GM12891 (cell line): ENCODE measurements around the gene COL6A1.

Experiments
- POLR2A ChIP-seq: IDR thresholded peaks from 2 replicates; pipeline ENCODE4 v1.6.1; 2011; ENCODE audit warnings: low read depth, low read length, control low read depth
- POLR2AphosphoS5 ChIP-seq: IDR thresholded peaks from 2 replicates; pipeline ENCODE4 v1.6.1; 2011; ENCODE audit warnings: low read depth, low read length, control low read depth
- SPI1 ChIP-seq: IDR thresholded peaks from 2 replicates; pipeline ENCODE4 v1.6.1; 2011; ENCODE audit warnings: low read depth, low read length, control low read depth
- TAF1 ChIP-seq: IDR thresholded peaks from 2 replicates; pipeline ENCODE4 v1.6.1; 2011; ENCODE audit warnings: low read depth, low read length, control low read depth

- TF ChIP-seq SPI1 (no peak), POLR2AphosphoS5 (no peak), POLR2A (no peak), TAF1 (no peak)
Measured at GRCh38 chr21:46049890-46050667, 68.5 kb downstream of the COL6A1 start.
